HG03378 (cell line): ENCODE results near the gene LRRC41.
"Not testable (repeated sequence)": the region's sequence is repeated elsewhere in the genome, so short reads cannot be mapped to it uniquely, and the experiment has no call there.

Source experiments
- ATAC-seq: cut with Tn5 transposase; IDR thresholded peaks from one replicate; pipeline ENCODE4 v1.9.1; 2021; ENCODE audit warnings: mild to moderate bottlenecking, moderate library complexity; ENCODE audit not compliant: unreplicated experiment

The LRRC41 gene

GRCh38 chr1:46325285-46326076 is 22.1 kb upstream of the LRRC41 start:
- ATAC-seq = not testable (repeated sequence)

- not testable (repeated sequence) for ATAC-seq
These were observed 18.8 kb upstream of the LRRC41 start for GRCh38 chr1:46322191-46322590.

GRCh38 chr1:46319960-46320914 is 16.8 kb upstream of the LRRC41 start:
- not testable (repeated sequence) for ATAC-seq

- ATAC-seq = not testable (repeated sequence)
These were observed 15.9 kb upstream of the LRRC41 start for GRCh38 chr1:46319301-46319700.

GRCh38 chr1:46317323-46317722 is 13.9 kb upstream of the LRRC41 start:
- ATAC-seq = no peak

- ATAC-seq = no peak
These were observed 12.4 kb upstream of the LRRC41 start for GRCh38 chr1:46315669-46316403.

GRCh38 chr1:46310321-46310720 is 6.9 kb upstream of the LRRC41 start:
- no peak for ATAC-seq

GRCh38 chr1:46309401-46310159 is 6.2 kb upstream of the LRRC41 start:
- ATAC-seq = no peak

GRCh38 chr1:46306159-46306530 is 2.7 kb upstream of the LRRC41 start:
- no peak for ATAC-seq

GRCh38 chr1:46303872-46304326 is 483 bp upstream of the LRRC41 start:
- ATAC-seq = no peak

GRCh38 chr1:46302641-46303037 is 777 bp downstream of the LRRC41 start:
- no peak for ATAC-seq

GRCh38 chr1:46301808-46302640 is 1.4 kb downstream of the LRRC41 start:
- ATAC-seq = no peak

GRCh38 chr1:46301406-46301807 is 2.0 kb downstream of the LRRC41 start:
- ATAC-seq = no peak

- ATAC-seq = no peak
These were observed 2.6 kb downstream of the LRRC41 start for GRCh38 chr1:46300673-46301405.

- no peak for ATAC-seq
These were observed 5.0 kb downstream of the LRRC41 start for GRCh38 chr1:46298387-46298786.

GRCh38 chr1:46295306-46295705 is 8.1 kb downstream of the LRRC41 start:
- no peak for ATAC-seq

GRCh38 chr1:46289976-46290375 is 13.4 kb downstream of the LRRC41 start:
- no peak for ATAC-seq

- ATAC-seq = no peak
These were observed 14.3 kb downstream of the LRRC41 start for GRCh38 chr1:46289134-46289494.
